GM21825 (cell line): ENCODE results near the gene KDM8.

Experiments used
- ATAC-seq: cut with Tn5 transposase; IDR thresholded peaks from one replicate; pipeline ENCODE4 v1.9.1; 2021; ENCODE audit warnings: mild to moderate bottlenecking, moderate library complexity; ENCODE audit not compliant: unreplicated experiment

KDM8 gene

GRCh38 chr16:27214084-27214961 is 11.0 kb downstream of the KDM8 start:
- ATAC-seq = no peak

- ATAC-seq = no peak
These were observed 12.3 kb downstream of the KDM8 start for GRCh38 chr16:27215660-27216059.

GRCh38 chr16:27216297-27216885 is 13.1 kb downstream of the KDM8 start:
- no peak for ATAC-seq

GRCh38 chr16:27217256-27217655 is 13.9 kb downstream of the KDM8 start:
- no peak for ATAC-seq

GRCh38 chr16:27218756-27219155 is 15.4 kb downstream of the KDM8 start:
- no peak for ATAC-seq

- ATAC-seq = no peak
These were observed 15.8 kb downstream of the KDM8 start for GRCh38 chr16:27219161-27219560.

GRCh38 chr16:27220120-27220519 is 16.8 kb downstream of the KDM8 start:
- ATAC-seq = no peak

- ATAC-seq = no peak
These were observed 17.2 kb downstream of the KDM8 start for GRCh38 chr16:27220527-27220926.

- no peak for ATAC-seq
These were observed 17.7 kb downstream of the KDM8 start for GRCh38 chr16:27220991-27221390.

- no peak for ATAC-seq
These were observed 18.4 kb downstream of the KDM8 start for GRCh38 chr16:27221576-27222248.

GRCh38 chr16:27222249-27223225 is 19.2 kb downstream of the KDM8 start:
- ATAC-seq = no peak

- ATAC-seq = no peak
These were observed 19.9 kb downstream of the KDM8 start for GRCh38 chr16:27223226-27223610.

GRCh38 chr16:27223701-27224100 is 20.4 kb downstream of the KDM8 start:
- no peak for ATAC-seq

- ATAC-seq = no peak
These were observed 21.0 kb downstream of the KDM8 start for GRCh38 chr16:27224271-27224737.

GRCh38 chr16:27224741-27225300 is 21.5 kb downstream of the KDM8 start:
- ATAC-seq = no peak

- no peak for ATAC-seq
These were observed 22.4 kb downstream of the KDM8 start for GRCh38 chr16:27225536-27226360.

- ATAC-seq = no peak
These were observed 23.1 kb downstream of the KDM8 start for GRCh38 chr16:27226476-27226875.

- ATAC-seq = no peak
These were observed 23.8 kb downstream of the KDM8 start for GRCh38 chr16:27226976-27227705.

GRCh38 chr16:27228045-27228444 is 24.7 kb downstream of the KDM8 start:
- ATAC-seq = no peak
